HepG2 (cell line): ENCODE data around the gene TMCC2. TPM values are rescaled to one million over a fixed set of nuclear protein-coding genes. Genes with fewer than 3 reads are reported as not detected.

Experiments used
- CHD2 ChIP-seq: IDR thresholded peaks from 2 replicates; pipeline ENCODE4 v1.6.1; 2011; ENCODE audit warnings: low read depth, low read length, improper control_type of control experiment
- HIVEP1 ChIP-seq: sonication (generic); formaldehyde crosslinking; IDR thresholded peaks from 2 replicates; pipeline ENCODE4 v1.4.0; 2020; ENCODE audit warnings: mild to moderate bottlenecking, missing genetic modification reagents
- HMG20A ChIP-seq: IDR thresholded peaks from 2 replicates; pipeline ENCODE4 v1.6.1; 2016; ENCODE audit warnings: borderline replicate concordance
- HOXA3 ChIP-seq: sonication (generic); formaldehyde crosslinking; IDR thresholded peaks from 2 replicates; pipeline ENCODE4 v1.5.0; 2020; ENCODE audit warnings: missing genetic modification reagents
- KDM4B ChIP-seq: sonication (generic); formaldehyde crosslinking; IDR thresholded peaks from 2 replicates; pipeline ENCODE4 v1.4.0; 2020; ENCODE audit warnings: missing genetic modification reagents
- KDM6A ChIP-seq: IDR thresholded peaks from 2 replicates; pipeline ENCODE4 v1.6.1; 2016; ENCODE audit warnings: low read depth
- RAD21 ChIP-seq: fragments of 450-650 bp; formaldehyde crosslinking; IDR thresholded peaks from 2 replicates; pipeline ENCODE4 v1.5.0; 2020; ENCODE audit warnings: mild to moderate bottlenecking
- SMAD9 ChIP-seq: sonication (generic); formaldehyde crosslinking; IDR thresholded peaks from 2 replicates; pipeline ENCODE4 v1.5.1; 2020; ENCODE audit warnings: mild to moderate bottlenecking, missing genetic modification reagents
- TEAD3 ChIP-seq: optimal IDR thresholded peaks from 2 replicates; pipeline ENCODE3; 2016; ENCODE audit warnings: borderline replicate concordance
- ZFX ChIP-seq: sonication (generic); formaldehyde crosslinking; IDR thresholded peaks from 2 replicates; pipeline ENCODE4 v1.4.0; 2020; ENCODE audit warnings: mild to moderate bottlenecking, low read depth, missing genetic modification reagents, moderate library complexity
- ZNF230 ChIP-seq: sonication (generic); formaldehyde crosslinking; IDR thresholded peaks from 2 replicates; pipeline ENCODE4 v1.4.0; 2020; ENCODE audit warnings: mild to moderate bottlenecking, missing genetic modification reagents
- ZNF253 ChIP-seq: sonication (generic); formaldehyde crosslinking; IDR thresholded peaks from 2 replicates; pipeline ENCODE4 v1.8.0; 2022; ENCODE audit warnings: mild to moderate bottlenecking, missing genetic modification reagents, borderline replicate concordance
- ZNF280B ChIP-seq: sonication (generic); formaldehyde crosslinking; IDR thresholded peaks from 2 replicates; pipeline ENCODE4 v1.5.0; 2020; ENCODE audit warnings: missing genetic modification reagents, mild to moderate bottlenecking, borderline replicate concordance
- ZNF567 ChIP-seq: sonication (generic); formaldehyde crosslinking; IDR thresholded peaks from 2 replicates; pipeline ENCODE4 v1.8.1; 2023; ENCODE audit warnings: mild to moderate bottlenecking, missing genetic modification reagents, borderline replicate concordance
- ZNF572 ChIP-seq: sonication (generic); formaldehyde crosslinking; IDR thresholded peaks from 2 replicates; pipeline ENCODE4 v1.5.1; 2020; ENCODE audit warnings: mild to moderate bottlenecking, missing genetic modification reagents
- ZNF629 ChIP-seq: sonication (generic); formaldehyde crosslinking; conservative IDR thresholded peaks from 2 replicates; pipeline ENCODE4 v1.5.0; 2020; ENCODE audit warnings: missing genetic modification reagents
- ZNF674 ChIP-seq: sonication (generic); formaldehyde crosslinking; IDR thresholded peaks from 2 replicates; pipeline ENCODE4 v1.5.0; 2020; ENCODE audit warnings: low read depth, mild to moderate bottlenecking, missing genetic modification reagents
- ZNF710 ChIP-seq: sonication (generic); formaldehyde crosslinking; IDR thresholded peaks from 2 replicates; pipeline ENCODE4 v1.5.0; 2020; ENCODE audit warnings: mild to moderate bottlenecking, missing genetic modification reagents, borderline replicate concordance
- ZNF740 ChIP-seq: sonication (generic); formaldehyde crosslinking; IDR thresholded peaks from 2 replicates; pipeline ENCODE4 v1.4.0; 2020; ENCODE audit warnings: missing genetic modification reagents
- ZSCAN29 ChIP-seq: sonication (generic); formaldehyde crosslinking; conservative IDR thresholded peaks from 2 replicates; pipeline ENCODE4 v1.4.0; 2020; ENCODE audit warnings: mild to moderate bottlenecking, missing genetic modification reagents
- polyA plus RNA-seq, 8 experiments: library from polyadenylated mRNA; depleted of rRNA in 3 of 8; stranded (reverse) in 7 of 8; unstranded in 1 of 8; fragments of >200 nt; fragmentation: Illumina TruSeq in 4 of 8; extraction: Trizol in 4 of 8; gene quantifications; 2 replicates each; pipeline versions ENCODE4 v1.2.1 to v1.2.3, GENCODE V29; 2011 to 2016; ENCODE audit warnings: low read depth in 4 of 8, missing spikeins in 1 of 8, mixed read lengths in 1 of 8; ENCODE audit not compliant: insufficient read depth in 1 of 8
- total RNA-seq, 5 experiments: library from RNA; depleted of rRNA; stranded (reverse); fragments of >200 nt; fragmentation: Illumina TruSeq; extraction: Trizol; gene quantifications; 2 replicates each; pipeline ENCODE4 v1.2.3, GENCODE V29; 2016; ENCODE audit warnings: low read depth in 1 of 5
- TF ChIP-seq, protein P1 (sequence below): sonication (generic); formaldehyde crosslinking; IDR thresholded peaks from 2 replicates; pipeline ENCODE4 v1.5.1; 2020; ENCODE audit warnings: mild to moderate bottlenecking, missing genetic modification reagents, borderline replicate concordance

Gene TMCC2
- total and polyA plus RNA-seq, 2 of the 13 experiments (the other 11 are each of a cell fraction or from before 2014, with no cell fraction given), result 0.12 to 0.24 TPM

GRCh38 chr1:205301205-205301821, 73.6 kb downstream of the TMCC2 start (continued):
- TF ChIP-seq, protein P1, sequence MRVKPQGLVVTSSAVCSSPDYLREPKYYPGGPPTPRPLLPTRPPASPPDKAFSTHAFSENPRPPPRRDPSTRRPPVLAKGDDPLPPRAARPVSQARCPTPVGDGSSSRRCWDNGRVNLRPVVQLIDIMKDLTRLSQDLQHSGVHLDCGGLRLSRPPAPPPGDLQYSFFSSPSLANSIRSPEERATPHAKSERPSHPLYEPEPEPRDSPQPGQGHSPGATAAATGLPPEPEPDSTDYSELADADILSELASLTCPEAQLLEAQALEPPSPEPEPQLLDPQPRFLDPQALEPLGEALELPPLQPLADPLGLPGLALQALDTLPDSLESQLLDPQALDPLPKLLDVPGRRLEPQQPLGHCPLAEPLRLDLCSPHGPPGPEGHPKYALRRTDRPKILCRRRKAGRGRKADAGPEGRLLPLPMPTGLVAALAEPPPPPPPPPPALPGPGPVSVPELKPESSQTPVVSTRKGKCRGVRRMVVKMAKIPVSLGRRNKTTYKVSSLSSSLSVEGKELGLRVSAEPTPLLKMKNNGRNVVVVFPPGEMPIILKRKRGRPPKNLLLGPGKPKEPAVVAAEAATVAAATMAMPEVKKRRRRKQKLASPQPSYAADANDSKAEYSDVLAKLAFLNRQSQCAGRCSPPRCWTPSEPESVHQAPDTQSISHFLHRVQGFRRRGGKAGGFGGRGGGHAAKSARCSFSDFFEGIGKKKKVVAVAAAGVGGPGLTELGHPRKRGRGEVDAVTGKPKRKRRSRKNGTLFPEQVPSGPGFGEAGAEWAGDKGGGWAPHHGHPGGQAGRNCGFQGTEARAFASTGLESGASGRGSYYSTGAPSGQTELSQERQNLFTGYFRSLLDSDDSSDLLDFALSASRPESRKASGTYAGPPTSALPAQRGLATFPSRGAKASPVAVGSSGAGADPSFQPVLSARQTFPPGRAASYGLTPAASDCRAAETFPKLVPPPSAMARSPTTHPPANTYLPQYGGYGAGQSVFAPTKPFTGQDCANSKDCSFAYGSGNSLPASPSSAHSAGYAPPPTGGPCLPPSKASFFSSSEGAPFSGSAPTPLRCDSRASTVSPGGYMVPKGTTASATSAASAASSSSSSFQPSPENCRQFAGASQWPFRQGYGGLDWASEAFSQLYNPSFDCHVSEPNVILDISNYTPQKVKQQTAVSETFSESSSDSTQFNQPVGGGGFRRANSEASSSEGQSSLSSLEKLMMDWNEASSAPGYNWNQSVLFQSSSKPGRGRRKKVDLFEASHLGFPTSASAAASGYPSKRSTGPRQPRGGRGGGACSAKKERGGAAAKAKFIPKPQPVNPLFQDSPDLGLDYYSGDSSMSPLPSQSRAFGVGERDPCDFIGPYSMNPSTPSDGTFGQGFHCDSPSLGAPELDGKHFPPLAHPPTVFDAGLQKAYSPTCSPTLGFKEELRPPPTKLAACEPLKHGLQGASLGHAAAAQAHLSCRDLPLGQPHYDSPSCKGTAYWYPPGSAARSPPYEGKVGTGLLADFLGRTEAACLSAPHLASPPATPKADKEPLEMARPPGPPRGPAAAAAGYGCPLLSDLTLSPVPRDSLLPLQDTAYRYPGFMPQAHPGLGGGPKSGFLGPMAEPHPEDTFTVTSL (CRISPR knock-in tag), result peak; percentile 55; the same call in 1 of the 2 replicates
- TF ChIP-seq ZFX (CRISPR knock-in tag) (peak; percentile 49; the same call in 1 of the 2 replicates), ZNF253 (CRISPR knock-in tag) (no peak), HIVEP1 (CRISPR knock-in tag) (peak; percentile 85; the same call in 1 of the 2 replicates), ZNF572 (peak; percentile 77; the same call in 1 of the 2 replicates), KDM6A (CRISPR knock-in tag) (peak; percentile 56; the same call in 1 of the 2 replicates), SMAD9 (CRISPR knock-in tag) (no peak), HOXA3 (peak; percentile 37; the same call in 1 of the 2 replicates), CHD2 (peak; percentile 39; the same call in 1 of the 2 replicates), ZNF567 (CRISPR knock-in tag) (0 out of 2 replicates have a peak, but pooled peaks have one; percentile 71), TEAD3 (peak; percentile 99), KDM4B (CRISPR knock-in tag) (0 out of 2 replicates have a peak, but pooled peaks have one; percentile 41), ZNF280B (0 out of 2 replicates have a peak, but pooled peaks have one; percentile 68), ZNF710 (CRISPR knock-in tag) (peak; percentile 89), ZNF740 (peak; percentile 73), HMG20A (peak; percentile 49; the same call in 1 of the 2 replicates), ZNF674 (CRISPR knock-in tag) (no peak), ZNF629 (CRISPR knock-in tag) (no peak), ZNF230 (no peak), ZSCAN29 (no peak), RAD21 (peak; percentile 77)
